ENCODE results near the gene ICAM1. TPM values are rescaled to one million over a fixed set of nuclear protein-coding genes. Genes with fewer than 3 reads are reported as not detected.

ICAM1 gene
- total and polyA plus RNA-seq, 2 of the 13 experiments (the other 11 are each of a cell fraction or from before 2014, with no cell fraction given): 37.9 to 98.4 TPM

- TF ChIP-seq ZFP37 (CRISPR knock-in tag; IDR thresholded peaks at IDR 0.05; ENCODE audit: borderline replicate concordance) (no peak), SCMH1 (CRISPR knock-in tag; IDR thresholded peaks at IDR 0.05; ENCODE audit: borderline replicate concordance) (no peak), ZBTB46 (CRISPR knock-in tag; IDR thresholded peaks at IDR 0.05; ENCODE audit: borderline replicate concordance) (no peak), TGIF2 (CRISPR knock-in tag; IDR thresholded peaks at IDR 0.05) (no peak), STAT6 (CRISPR knock-in tag; IDR thresholded peaks at IDR 0.05; ENCODE audit: borderline replicate concordance) (no peak), ZNF768 (CRISPR knock-in tag; IDR thresholded peaks at IDR 0.05) (peak; percentile 9; the same call in 1 of the 2 replicates), ZNF589 (CRISPR knock-in tag; conservative IDR thresholded peaks at IDR 0.05) (0 out of 2 replicates have a peak, but pooled peaks have one; percentile 44), YEATS4 (CRISPR knock-in tag; IDR thresholded peaks at IDR 0.05; ENCODE audit: borderline replicate concordance) (peak; percentile 44; the same call in 1 of the 2 replicates), NR2F1 (CRISPR knock-in tag; IDR thresholded peaks at IDR 0.05) (no peak), MBNL3 (CRISPR knock-in tag; conservative IDR thresholded peaks at IDR 0.05) (no peak), ATF7 (IDR thresholded peaks at IDR 0.05) (peak; percentile 67), ATF7 (CRISPR knock-in tag; IDR thresholded peaks at IDR 0.05) (no peak), ZKSCAN8 (CRISPR knock-in tag; IDR thresholded peaks at IDR 0.05; ENCODE audit: borderline replicate concordance) (no peak), NR2C2 (CRISPR knock-in tag; IDR thresholded peaks at IDR 0.05; ENCODE audit: borderline replicate concordance) (no peak), BHLHE40 (IDR thresholded peaks at IDR 0.05; ENCODE audit: low read length) (no peak), HOXD1 (CRISPR knock-in tag; IDR thresholded peaks at IDR 0.05) (no peak), TFAP4 (IDR thresholded peaks at IDR 0.05; ENCODE audit: borderline replicate concordance, low read depth) (no peak), ZNF451 (CRISPR knock-in tag; IDR thresholded peaks at IDR 0.05) (0 out of 2 replicates have a peak, but pooled peaks have one; percentile 16), ZNF546 (CRISPR knock-in tag; conservative IDR thresholded peaks at IDR 0.05) (no peak), ZNF552 (CRISPR knock-in tag; IDR thresholded peaks at IDR 0.05; ENCODE audit: borderline replicate concordance) (no peak), MIXL1 (CRISPR knock-in tag; IDR thresholded peaks at IDR 0.05) (no peak), GMEB2 (CRISPR knock-in tag; IDR thresholded peaks at IDR 0.05; ENCODE audit: low read depth) (no peak)
Measured at GRCh38 chr19:10230861-10231611, 39.9 kb upstream of the ICAM1 start, which contains the start of gene S1PR2 (continued).

Data from HepG2 (cell line).